Panc1 (cell line): Measurements from ENCODE around the gene LMTK2. TPM values are rescaled to one million over a fixed set of nuclear protein-coding genes. Genes with fewer than 3 reads are reported as not detected.

Experiments
- ATAC-seq: fragments of 200-7000 bp; cut with Tn5 transposase; 2 replicates; pipeline ENCODE4 v1.9.1; 2020; ENCODE audit warnings: mild to moderate bottlenecking, moderate library complexity
- BruUV-seq: library from RNA; stranded (reverse); fragments of 400-500 nt; replicated peaks from 2 replicates; lab custom pipeline; 2021; lab: Mats Ljungman, UMichigan
- CTCF ChIA-PET: fragments of 300-600 bp; sonication (Branson Sonifier 250); formaldehyde crosslinking; loops from one replicate; lab custom pipeline; 2022; ENCODE audit warnings: antibody characterized with exemption; lab: Charles Lee
- POLR2A ChIA-PET: fragments of 300-600 bp; sonication (Branson Sonifier 250); formaldehyde crosslinking; loops from one replicate; lab custom pipeline; 2022; ENCODE audit warnings: antibody characterized with exemption; lab: Charles Lee
- DNase-seq: peaks from one replicate; pipeline ENCODE4 v3.0.0-alpha.2; 2010; ENCODE audit warnings: low read depth, low spot score
- H3K27ac ChIP-seq: 2 replicates; pipeline ENCODE4 v1.5.1; 2011; ENCODE audit warnings: mild to moderate bottlenecking, low read length, inconsistent platforms
- H3K27me3 ChIP-seq: fragments of 200-500 bp; sonication (Bioruptor generic); 2 replicates; pipeline ENCODE4 v1.6.0; 2014; ENCODE audit warnings: low read length, inconsistent platforms; ENCODE audit not compliant: control insufficient read depth, insufficient read depth
- H3K36me3 ChIP-seq: fragments of 200-500 bp; sonication (Bioruptor generic); 2 replicates; pipeline ENCODE4 v1.5.1; 2014; ENCODE audit warnings: inconsistent platforms, mild to moderate bottlenecking, low read length, moderate library complexity; ENCODE audit not compliant: control insufficient read depth, insufficient read depth
- H3K4me1 ChIP-seq: 2 replicates; pipeline ENCODE4 v1.5.1; 2011; ENCODE audit warnings: inconsistent platforms, mild to moderate bottlenecking, low read length, moderate library complexity; ENCODE audit not compliant: control insufficient read depth, insufficient read depth
- H3K4me3 ChIP-seq, 2 experiments: 2 replicates each; pipeline ENCODE4 v1.5.1; 2011 to 2012; ENCODE audit warnings: low read depth in 2 of 2, low read length in 2 of 2, mild to moderate bottlenecking in 2 of 2, inconsistent platforms in 1 of 2, moderate library complexity in 1 of 2
- H3K9me3 ChIP-seq: fragments of 200-500 bp; sonication (Bioruptor generic); 2 replicates; pipeline ENCODE4 v1.5.1; 2014; ENCODE audit warnings: low read depth, mild to moderate bottlenecking, inconsistent platforms, low read length, moderate library complexity; ENCODE audit not compliant: control insufficient read depth, insufficient read depth
- POLR2AphosphoS5 ChIP-seq: IDR thresholded peaks from 2 replicates; pipeline ENCODE4 v1.6.1; 2012; ENCODE audit warnings: mild to moderate bottlenecking, low read depth, low read length, moderate library complexity
- REST ChIP-seq, 2 experiments: IDR thresholded peaks; 2 replicates each; pipeline ENCODE4 v1.6.1; 2011 to 2012; ENCODE audit warnings: low read depth in 2 of 2, control low read depth in 1 of 2, low read length in 1 of 2, mild to moderate bottlenecking in 1 of 2, moderate library complexity in 1 of 2; ENCODE audit not compliant: insufficient read depth in 1 of 2
- SIN3A ChIP-seq: IDR thresholded peaks from 2 replicates; pipeline ENCODE4 v1.6.1; 2012; ENCODE audit warnings: low read depth, mild to moderate bottlenecking, low read length, moderate library complexity, borderline replicate concordance; ENCODE audit not compliant: insufficient read depth
- TCF7L2 ChIP-seq: IDR thresholded peaks from 2 replicates; pipeline ENCODE4 v1.6.1; 2011; ENCODE audit warnings: mild to moderate bottlenecking, low read depth, low read length, inconsistent platforms
- in situ Hi-C: cut with HindIII; loops from 2 replicates; pipeline ENCODE4 v1.10.0; 2016; ENCODE audit warnings: low sequenced_read_pairs, low pct_unique_long_range_greater_than_20kb
- intact Hi-C: fragments of 100-400 bp; cut with micrococcal nuclease; formaldehyde crosslinking; loops from one replicate; pipeline ENCODE4 v1.10.0; 2022; ENCODE audit not compliant: unreplicated experiment
- total RNA-seq: library from RNA; stranded (reverse); gene quantifications from one replicate; pipeline ENCODE4 v1.2.1, GENCODE V29; 2021; ENCODE audit not compliant: unreplicated experiment
- TF ChIP-seq, protein P1 (sequence below): fragments of 450-650 bp; IDR thresholded peaks from 2 replicates; pipeline ENCODE4 v1.5.1; 2017; ENCODE audit warnings: mild to moderate bottlenecking

The LMTK2 gene
- total RNA-seq, 1 experiment from 2014 or later: 25.4 TPM

DNA sequence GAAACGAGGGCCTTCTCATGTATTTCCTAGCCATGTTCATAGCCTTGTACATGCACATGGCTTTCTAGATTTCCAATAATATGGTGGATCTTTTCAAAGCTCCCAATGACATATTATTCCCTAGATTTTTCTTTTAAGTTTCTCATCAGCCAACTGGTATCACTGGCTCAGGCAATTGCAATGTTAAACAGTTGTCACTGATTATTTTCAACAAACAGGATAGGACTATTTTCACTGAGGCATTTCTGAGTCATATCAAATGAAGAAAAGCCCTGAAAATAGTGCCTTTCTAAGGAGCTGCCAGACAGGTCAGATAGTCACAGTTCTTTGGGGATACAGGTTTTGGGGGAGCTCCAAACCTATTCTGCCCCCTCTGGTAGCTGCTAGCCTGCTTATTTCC is 4.5 kb upstream of the LMTK2 start:
- ATAC-seq (no peak), DNase-seq (no peak)
- Histone ChIP-seq H3K27me3 (no peaks in the 10 kb centered on the region), H3K36me3 (no peaks in the 10 kb centered on the region; the same call in 1 of the 2 replicates), H3K9me3 (peaks cover 22% of the 10 kb centered on the region; the same call in 1 of the 2 replicates), H3K27ac (no peak overlapping the region), H3K4me3 (no peak overlapping the region), H3K4me1 (0 out of 2 replicates have a peak, but pooled peaks cover 3% of the 10 kb centered on the region)
- ChIA-PET POLR2A (interaction anchor here (0.6 kb wide), 1 partner anchor 71 kb away, joined by 3 read pairs; no protein-coding TSS in a partner anchor), CTCF (no interaction called here)
- intact Hi-C loops: loop anchor here (10.0 kb wide), 1 partner anchor 77 kb away; no protein-coding TSS in a partner anchor
- TF ChIP-seq, protein P1, sequence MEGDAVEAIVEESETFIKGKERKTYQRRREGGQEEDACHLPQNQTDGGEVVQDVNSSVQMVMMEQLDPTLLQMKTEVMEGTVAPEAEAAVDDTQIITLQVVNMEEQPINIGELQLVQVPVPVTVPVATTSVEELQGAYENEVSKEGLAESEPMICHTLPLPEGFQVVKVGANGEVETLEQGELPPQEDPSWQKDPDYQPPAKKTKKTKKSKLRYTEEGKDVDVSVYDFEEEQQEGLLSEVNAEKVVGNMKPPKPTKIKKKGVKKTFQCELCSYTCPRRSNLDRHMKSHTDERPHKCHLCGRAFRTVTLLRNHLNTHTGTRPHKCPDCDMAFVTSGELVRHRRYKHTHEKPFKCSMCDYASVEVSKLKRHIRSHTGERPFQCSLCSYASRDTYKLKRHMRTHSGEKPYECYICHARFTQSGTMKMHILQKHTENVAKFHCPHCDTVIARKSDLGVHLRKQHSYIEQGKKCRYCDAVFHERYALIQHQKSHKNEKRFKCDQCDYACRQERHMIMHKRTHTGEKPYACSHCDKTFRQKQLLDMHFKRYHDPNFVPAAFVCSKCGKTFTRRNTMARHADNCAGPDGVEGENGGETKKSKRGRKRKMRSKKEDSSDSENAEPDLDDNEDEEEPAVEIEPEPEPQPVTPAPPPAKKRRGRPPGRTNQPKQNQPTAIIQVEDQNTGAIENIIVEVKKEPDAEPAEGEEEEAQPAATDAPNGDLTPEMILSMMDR: no peak
- BruUV-seq: no TSS peak
- in situ Hi-C loops: no loop called here

GRCh38 chr7:98105942-98106544 is 619 bp upstream of the LMTK2 start:
- ATAC-seq: no peak
- H3K36me3 ChIP-seq: no peaks in the 10 kb centered on the region; the same call in 1 of the 2 replicates
- ChIA-PET CTCF (interaction anchor here (0.6 to 1.4 kb wide), 3 partner anchors 50 to 101 kb away, joined by 3 to 8 read pairs (median 8); no protein-coding TSS in a partner anchor), POLR2A (no interaction called here)
- TF ChIP-seq, protein P1: no peak
- TF ChIP-seq SIN3A (no peak), REST (IDR thresholded peaks at IDR 0.05; ENCODE audit: insufficient read depth in 1 of 2, low read depth in 2 of 2, low read length in 1 of 2) (no peak), TCF7L2 (no peak), POLR2AphosphoS5 (no peak)
- in situ Hi-C loops: no loop called here
- BruUV-seq: no TSS peak
- intact Hi-C loops: loop anchor here (1.0 to 10.0 kb wide), 2 partner anchors 60 to 81 kb away; no protein-coding TSS in a partner anchor
- H3K27me3 ChIP-seq: no peaks in the 10 kb centered on the region
- peaks cover 24% of the 10 kb centered on the region for H3K4me1 ChIP-seq
- H3K27ac ChIP-seq: no peak overlapping the region
- no peaks in the 10 kb centered on the region for H3K9me3 ChIP-seq
- no peak overlapping the region; a peak in 1 of 4 replicates for H3K4me3 ChIP-seq
- no peak for DNase-seq
